OCI-LY3 (cell line): ENCODE results near the gene RAB11FIP5.

Source experiments
- EZH2phosphoT487 ChIP-seq: fragments of 200-600 bp; shearing (Covaris generic); IDR thresholded peaks from 2 replicates; pipeline ENCODE4 v1.6.1; 2018; ENCODE audit warnings: antibody characterized with exemption, mixed run types, low read depth
- TF ChIP-seq, protein P1 (sequence below): fragments of 200-600, 300-600 bp; sonication (generic); IDR thresholded peaks from 2 replicates; pipeline ENCODE4 v1.5.1; 2014; ENCODE audit warnings: antibody characterized with exemption, low read length, low read depth

DNA sequence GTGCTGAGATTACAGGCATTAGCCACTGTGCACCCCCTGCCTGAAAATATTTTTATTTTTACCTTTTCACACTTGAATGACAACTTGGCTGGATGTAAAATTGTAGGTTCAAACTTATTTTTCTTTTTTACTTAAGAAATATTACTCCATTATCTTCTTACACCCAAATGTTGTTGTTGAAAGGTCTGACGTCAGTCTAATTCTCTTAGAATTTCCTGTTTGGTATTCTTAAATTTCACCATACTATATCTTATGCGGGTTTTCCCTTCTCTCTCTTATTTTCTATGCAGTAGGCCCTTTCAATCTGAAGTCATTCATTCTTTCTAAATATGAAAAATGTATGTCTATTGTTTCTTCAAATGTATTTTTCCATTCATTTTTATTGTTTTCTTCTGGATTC lies 29.1 kb upstream of the RAB11FIP5 start:
- TF ChIP-seq, protein P1, sequence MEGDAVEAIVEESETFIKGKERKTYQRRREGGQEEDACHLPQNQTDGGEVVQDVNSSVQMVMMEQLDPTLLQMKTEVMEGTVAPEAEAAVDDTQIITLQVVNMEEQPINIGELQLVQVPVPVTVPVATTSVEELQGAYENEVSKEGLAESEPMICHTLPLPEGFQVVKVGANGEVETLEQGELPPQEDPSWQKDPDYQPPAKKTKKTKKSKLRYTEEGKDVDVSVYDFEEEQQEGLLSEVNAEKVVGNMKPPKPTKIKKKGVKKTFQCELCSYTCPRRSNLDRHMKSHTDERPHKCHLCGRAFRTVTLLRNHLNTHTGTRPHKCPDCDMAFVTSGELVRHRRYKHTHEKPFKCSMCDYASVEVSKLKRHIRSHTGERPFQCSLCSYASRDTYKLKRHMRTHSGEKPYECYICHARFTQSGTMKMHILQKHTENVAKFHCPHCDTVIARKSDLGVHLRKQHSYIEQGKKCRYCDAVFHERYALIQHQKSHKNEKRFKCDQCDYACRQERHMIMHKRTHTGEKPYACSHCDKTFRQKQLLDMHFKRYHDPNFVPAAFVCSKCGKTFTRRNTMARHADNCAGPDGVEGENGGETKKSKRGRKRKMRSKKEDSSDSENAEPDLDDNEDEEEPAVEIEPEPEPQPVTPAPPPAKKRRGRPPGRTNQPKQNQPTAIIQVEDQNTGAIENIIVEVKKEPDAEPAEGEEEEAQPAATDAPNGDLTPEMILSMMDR, result no peak
- no peak for TF ChIP-seq EZH2phosphoT487
